Measurements from ENCODE around the gene ZNF598.
"Not testable (repeated sequence)": the region's sequence is repeated elsewhere in the genome, so short reads cannot be mapped to it uniquely, and the experiment has no call there.

The ZNF598 gene

DNA sequence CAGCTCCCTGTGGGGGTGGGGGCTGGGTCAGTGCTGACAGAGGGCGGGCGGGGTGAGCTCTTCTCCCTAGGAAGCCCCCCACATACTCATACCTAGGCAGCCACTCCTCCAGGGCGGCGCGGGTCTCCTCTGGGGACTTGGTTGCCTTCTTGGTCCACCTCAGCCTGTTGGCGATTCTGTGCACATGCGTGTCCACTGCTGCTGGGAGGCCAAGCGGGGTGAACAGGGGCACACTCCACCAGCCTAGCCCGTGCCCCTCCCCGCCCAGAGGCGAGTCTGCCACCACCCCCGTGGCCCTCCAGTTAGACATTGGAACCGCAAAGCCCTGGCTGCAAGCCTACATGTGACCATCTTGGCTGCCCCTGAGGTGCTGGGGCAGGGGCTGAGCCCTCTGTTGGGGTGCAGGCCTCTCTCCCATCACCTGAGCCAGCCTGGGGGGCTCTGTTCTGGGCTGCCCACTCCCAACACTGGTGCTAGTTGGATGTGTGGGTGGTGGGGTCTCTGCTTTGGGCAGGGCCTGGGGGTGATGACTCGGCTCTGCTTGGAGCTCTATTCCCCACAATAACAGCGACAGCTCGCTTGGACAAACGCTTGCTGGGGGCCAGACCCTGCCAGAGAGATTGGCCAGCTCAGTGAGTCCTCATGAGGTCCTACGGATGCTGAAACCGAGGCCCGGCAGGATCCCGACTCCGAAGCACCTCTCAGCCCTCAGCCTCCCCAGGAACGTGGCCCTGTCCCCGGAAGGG is 30.6 kb upstream of the ZNF598 start:
- DNase-seq: no peak

- DNase-seq: peak; percentile 99
Measured at GRCh38 chr16:2039274-2040031, 29.8 kb upstream of the ZNF598 start.

- peak; percentile 65 for DNase-seq
Measured at GRCh38 chr16:2038382-2039231, 29.0 kb upstream of the ZNF598 start.

- peak; percentile 85 for DNase-seq
Measured at GRCh38 chr16:2037647-2038381, 28.2 kb upstream of the ZNF598 start.

DNA sequence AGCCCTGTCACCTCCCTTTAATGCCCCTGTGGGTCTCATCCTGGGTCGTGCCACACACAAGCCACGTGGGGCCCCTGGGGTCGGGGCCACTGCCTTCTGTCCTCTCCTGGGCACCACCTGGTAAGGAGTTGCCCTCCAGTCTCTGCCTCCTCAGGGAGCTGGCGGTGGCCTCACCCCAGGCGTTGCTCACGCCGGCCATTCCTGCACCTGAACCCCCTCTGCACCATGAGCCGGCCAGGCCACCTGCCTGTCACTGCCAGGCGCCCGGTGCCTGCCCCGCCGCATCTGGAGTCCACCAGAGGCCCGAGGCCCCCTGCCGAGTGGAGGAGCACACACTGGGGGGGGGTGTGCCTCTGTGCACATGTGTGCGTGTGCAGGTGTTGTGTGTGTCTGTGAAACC is 27.5 kb upstream of the ZNF598 start:
- no peak for DNase-seq

DNA sequence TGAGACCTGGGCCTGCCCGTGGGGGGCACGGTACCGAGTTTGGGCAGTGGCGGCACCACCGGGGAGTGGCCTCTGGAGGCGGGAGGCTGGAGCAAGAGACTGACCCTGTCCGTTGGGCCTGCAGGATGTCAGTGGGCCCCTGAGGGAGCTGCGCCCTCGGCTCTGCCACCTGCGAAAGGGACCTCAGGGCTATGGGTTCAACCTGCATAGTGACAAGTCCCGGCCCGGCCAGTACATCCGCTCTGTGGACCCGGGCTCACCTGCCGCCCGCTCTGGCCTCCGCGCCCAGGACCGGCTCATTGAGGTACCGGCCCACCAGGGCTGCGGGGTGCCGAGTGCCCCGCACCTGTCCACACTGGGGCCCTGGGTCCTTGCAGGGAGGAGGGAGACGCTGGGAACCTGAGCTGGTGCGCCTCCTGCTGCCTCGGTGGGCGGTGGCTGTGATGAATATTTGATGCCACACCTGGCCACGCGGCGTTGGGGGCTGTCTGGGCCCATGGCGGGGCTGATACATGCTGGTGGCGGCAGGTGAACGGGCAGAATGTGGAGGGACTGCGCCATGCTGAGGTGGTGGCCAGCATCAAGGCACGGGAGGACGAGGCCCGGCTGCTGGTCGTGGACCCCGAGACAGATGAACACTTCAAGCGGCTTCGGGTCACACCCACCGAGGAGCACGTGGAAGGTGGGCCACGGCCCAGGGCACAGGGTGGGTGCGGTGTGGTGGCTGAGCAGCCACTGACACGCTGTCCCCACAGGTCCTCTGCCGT is 26.8 kb upstream of the ZNF598 start:
- DNase-seq: no peak

DNA sequence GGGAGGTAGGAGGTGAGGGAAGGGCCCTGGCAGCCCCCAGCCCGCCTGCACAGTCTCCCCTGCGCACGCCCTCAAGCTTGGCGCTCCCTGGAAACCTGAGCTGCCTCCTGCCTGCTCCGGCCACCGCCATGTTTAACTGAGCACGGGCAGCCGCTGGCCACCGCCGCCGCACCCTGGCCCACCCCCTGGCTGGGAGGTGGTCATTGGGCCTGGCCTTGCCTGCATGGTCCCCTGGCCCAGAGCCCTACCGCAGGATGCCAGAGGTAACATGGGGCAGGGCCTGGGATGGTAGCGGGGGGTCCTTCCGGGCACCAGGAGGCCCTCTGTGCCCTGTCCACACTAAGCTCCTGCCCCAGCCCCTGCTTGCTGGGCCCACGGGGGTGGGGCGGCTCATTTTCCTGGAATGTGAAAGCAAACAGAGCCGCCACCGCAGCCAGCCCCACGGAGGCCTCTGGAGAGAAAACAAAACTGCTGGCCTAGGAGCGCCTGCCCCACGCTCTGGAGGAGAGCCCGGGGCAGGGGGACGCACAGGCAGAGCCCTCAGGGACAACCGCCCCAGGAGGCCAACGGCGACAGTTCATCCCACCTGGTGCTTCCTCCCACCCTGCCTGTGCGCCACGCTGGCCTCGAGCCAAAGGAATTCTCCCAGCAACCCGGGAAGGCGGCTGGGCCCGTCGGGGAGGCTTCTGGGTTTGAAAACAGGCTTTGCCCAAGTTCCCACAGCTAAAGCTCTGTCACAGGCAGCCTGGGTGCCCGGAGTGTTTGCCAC is 26.0 kb upstream of the ZNF598 start:
- DNase-seq: peak; percentile 94

GRCh38 chr16:2034696-2035430 is 25.2 kb upstream of the ZNF598 start:
- DNase-seq: no peak

DNA sequence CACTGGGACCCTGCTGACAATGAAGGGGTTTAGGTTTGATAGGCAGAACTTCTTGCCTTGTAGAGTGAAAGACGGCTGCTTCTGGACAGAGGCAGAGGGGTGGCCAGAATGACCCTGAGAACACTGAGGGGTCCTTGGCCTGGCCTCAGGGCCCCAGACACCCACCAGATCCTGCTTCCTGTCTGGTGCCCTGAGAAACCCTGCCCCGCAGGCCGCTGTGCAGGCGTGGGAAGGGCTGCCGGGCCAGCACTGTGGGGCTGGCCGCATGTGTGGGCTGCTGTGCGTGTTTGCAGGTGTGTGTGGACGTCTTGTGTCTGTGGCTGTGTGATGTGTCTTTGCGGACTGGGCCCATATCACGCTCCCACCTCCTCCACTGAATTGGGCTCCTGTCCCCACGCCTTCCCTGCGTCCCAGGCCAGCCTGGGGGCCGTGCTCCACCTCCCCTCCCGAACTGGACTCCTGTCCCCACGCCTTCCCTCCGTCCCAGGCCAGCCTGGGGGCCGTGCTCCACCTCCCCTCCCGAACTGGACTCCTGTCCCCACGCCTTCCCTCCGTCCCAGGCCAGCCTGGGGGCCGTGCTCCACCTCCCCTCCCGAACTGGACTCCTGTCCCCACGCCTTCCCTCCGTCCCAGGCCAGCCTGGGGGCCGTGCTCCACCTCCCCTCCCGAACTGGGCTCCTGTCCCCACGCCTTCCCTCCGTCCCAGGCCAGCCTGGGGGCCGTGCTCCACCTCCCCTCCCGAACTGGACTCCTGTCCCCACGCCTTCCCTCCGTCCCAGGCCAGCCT is 24.5 kb upstream of the ZNF598 start:
- DNase-seq: not testable (repeated sequence)

DNA sequence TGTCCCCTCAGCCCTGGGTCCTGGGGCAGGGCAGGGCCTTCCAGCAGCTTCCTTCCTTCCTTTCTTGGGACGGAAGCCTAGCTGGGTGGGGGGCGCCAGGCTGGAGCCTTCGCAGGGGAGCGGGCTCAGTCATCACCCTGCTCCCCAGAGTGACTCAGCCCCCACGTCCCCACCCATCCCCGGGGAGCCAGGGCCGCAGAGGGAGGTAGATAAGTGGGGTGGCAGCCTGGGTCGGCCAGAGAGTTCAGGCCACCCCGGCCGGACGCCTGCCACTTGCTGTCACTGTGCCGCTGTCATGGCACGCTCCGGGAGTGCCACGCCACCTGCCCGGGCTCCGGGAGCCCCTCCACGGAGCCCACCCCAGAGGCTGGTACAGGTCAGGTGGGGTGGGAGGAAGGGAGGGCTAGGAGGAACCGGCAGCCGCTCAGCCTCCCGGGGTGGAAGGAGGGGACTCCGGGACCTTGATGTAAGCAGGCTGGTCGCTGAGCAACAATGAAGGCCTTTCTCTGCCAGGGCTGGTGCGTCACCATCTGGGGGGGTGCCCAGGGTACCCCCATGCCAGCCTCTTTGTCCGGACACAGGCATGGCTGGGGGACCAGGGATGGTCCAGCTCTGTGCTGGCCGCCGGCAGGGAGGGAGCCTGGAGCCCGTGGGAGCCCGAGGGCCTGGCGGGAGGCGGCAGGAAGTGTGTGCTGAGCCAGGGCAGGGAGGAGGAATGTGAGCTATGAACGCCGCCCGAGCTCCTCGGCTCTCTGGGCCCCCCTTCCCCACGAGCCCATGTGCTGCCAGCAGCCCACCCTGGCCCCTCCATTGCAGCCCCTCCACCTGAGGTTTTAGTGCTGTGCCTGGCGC is 23.7 kb upstream of the ZNF598 start:
- DNase-seq: peak; percentile 76

DNA sequence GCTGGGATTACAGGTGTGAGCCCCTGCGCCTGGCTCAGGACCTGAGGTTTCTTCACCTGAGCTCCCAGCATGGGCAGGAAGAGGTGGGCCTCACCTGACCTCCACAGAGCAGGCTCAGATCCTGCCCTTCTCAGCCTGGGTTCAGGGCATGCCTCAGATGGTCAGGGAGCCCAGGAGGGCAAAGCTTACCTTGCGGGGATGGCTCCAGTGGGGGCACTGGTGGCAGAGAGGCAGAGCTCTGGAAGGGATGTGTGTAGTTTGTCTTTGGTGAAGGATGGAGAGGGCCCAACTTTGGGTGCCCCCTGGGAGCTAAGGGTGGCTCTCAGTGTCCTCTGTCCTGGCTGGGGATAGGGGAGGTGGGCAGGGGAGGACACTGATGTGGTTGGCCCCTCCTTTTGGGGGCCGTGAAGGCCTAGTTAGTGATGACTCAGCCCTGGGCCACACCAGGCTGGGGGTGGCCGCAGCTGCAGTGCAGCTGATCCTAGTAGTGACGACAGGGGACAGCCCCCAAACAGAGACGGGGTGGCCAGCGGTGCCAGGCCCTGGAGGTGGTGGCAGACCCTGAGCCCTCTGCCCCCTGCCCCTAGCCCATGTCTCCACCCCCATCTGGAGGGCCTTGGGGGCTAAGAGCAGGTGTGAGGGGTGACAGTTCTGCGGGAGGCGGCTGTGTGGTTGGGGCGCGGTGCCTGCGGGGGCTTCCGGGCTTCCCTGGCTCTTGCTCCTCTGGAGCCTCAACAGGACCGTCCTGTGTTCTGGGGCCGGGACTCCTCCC is 22.9 kb upstream of the ZNF598 start:
- no peak for DNase-seq

DNA sequence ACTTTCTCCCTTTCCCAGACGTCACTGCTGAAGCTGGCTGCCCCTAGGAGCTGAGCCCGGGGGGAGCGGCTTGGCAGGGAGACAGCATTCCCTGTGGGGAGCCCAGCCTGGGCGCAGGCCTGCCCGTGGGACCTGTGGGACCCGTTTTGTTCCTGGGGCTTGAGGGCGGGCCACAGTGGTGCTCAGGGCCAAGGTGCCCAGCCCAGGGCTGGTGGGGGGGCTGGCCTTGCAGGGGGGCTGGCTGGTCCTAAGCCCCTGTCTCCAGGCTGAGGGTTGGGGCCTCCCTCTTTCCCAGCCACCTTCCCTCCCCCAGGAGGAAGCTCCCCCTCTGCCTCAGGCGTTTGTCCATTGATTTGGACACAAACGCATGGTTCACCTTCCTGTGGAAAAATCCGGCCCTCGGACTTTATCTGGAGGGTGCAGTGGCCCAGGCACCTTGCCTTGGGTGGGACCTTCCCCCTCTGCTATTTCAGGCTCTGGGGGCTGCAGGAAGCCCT is 21.5 kb upstream of the ZNF598 start:
- DNase-seq: no peak

GRCh38 chr16:2030036-2030435 is 20.4 kb upstream of the ZNF598 start:
- DNase-seq: no peak

GRCh38 chr16:2029350-2029749 is 19.7 kb upstream of the ZNF598 start:
- no peak for DNase-seq

- DNase-seq: no peak
Measured at GRCh38 chr16:2028620-2029220, 19.1 kb upstream of the ZNF598 start.

DNA sequence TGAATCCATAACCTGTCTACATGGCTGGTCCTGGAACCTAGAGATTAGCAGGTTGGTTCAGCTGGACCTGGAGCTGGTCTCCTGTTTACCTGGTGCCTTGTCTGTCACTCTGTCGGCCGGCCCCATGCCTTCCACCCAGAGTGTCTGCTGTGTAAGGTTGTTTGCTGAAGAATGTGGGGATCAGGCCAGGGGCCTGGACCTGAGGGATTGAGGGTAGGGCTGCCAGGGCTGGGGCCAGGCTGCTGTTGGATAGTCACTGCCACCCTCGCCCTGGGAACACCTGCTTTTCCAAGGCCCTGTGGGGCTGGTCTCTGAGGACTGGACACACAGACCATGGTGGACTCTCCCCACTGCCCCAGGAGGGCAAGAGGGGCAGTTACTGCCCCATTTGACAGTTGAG is 18.5 kb upstream of the ZNF598 start:
- no peak for DNase-seq

All from fibroblast of skin of scalp (primary cell).